ENCODE measurements around the gene KDELR3. TPM values are rescaled to one million over a fixed set of nuclear protein-coding genes. Genes with fewer than 3 reads are reported as not detected.
A peak's percentile ranks its signal among the peaks of the same experiment; 100 is the strongest.

KDELR3 gene
- total RNA-seq, 1 donor from 2014 or later = 10.6 TPM

DNA sequence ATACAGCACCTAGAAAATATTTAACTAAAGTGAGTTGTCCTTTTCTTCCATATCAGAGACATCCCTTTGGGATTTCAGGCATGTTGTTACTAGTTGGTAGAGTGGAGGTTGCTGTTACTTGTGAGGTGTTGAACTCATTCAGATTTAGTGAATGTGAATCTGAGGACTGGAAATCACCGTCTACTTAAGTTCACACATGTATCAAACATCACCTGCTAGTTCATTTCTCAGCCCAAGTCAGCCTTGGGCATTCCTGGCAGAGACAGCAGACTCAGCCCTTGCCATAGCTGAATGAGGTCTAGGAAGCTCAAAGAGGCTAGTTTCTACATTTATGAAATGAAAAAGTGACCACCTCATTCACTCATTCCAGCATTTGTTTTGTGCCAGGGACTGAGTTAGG lies 9.7 kb downstream of the KDELR3 start:
- TF ChIP-seq, protein P1, sequence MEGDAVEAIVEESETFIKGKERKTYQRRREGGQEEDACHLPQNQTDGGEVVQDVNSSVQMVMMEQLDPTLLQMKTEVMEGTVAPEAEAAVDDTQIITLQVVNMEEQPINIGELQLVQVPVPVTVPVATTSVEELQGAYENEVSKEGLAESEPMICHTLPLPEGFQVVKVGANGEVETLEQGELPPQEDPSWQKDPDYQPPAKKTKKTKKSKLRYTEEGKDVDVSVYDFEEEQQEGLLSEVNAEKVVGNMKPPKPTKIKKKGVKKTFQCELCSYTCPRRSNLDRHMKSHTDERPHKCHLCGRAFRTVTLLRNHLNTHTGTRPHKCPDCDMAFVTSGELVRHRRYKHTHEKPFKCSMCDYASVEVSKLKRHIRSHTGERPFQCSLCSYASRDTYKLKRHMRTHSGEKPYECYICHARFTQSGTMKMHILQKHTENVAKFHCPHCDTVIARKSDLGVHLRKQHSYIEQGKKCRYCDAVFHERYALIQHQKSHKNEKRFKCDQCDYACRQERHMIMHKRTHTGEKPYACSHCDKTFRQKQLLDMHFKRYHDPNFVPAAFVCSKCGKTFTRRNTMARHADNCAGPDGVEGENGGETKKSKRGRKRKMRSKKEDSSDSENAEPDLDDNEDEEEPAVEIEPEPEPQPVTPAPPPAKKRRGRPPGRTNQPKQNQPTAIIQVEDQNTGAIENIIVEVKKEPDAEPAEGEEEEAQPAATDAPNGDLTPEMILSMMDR (conservative IDR thresholded peaks at IDR 0.05) = no peak
- Mint-ChIP-seq H3K4me3 (no peak overlapping the region), H3K9me3 (no peaks in the 10 kb centered on the region), H3K36me3 (peaks cover 25% of the 10 kb centered on the region), H3K27me3 (no peaks in the 10 kb centered on the region), H3K27ac (peak overlapping the region; percentile 70), H3K4me1 (ENCODE audit: unreplicated experiment) (peaks cover 18% of the 10 kb centered on the region)
- no peak for DNase-seq (ENCODE audit: extremely low spot score, unreplicated experiment)

DNA sequence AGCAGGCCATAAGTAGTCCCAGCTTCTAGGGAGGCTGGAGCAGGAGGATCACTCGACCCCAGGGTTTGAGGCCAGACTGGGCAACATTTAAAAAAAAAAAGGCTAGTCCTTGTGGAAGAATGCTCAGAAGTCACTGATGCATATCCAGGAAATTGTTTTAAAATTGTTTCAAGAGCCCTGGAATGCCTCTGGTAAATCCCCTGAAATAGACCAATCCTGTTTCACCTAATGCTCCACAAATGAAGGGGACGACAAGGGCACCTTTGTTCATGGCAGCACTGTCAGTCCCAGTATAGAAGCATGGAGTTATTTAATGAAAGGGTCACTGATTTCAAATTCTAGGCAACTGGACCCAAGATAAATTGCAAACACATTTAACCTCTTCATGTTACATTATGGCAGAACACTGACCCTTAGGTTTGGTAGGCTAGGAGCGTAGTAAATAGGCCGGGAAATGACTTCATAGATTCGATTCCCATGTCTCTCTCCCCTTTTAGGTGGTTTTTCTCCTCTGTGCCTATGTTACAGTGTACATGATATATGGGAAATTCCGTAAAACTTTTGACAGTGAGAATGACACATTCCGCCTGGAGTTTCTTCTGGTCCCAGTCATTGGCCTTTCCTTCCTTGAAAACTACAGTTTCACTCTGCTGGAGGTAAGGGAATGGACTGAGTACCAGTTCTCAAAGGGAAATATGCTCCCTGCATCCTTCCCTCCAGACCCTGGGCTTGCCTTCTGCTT lies 11.4 kb downstream of the KDELR3 start:
- H3K27ac Mint-ChIP-seq = no peak overlapping the region
- H3K9me3 Mint-ChIP-seq = no peaks in the 10 kb centered on the region
- no peak for DNase-seq (ENCODE audit: extremely low spot score, unreplicated experiment)
- H3K4me1 Mint-ChIP-seq (ENCODE audit: unreplicated experiment) = peaks cover 14% of the 10 kb centered on the region
- TF ChIP-seq, protein P1 (conservative IDR thresholded peaks at IDR 0.05) = no peak
- H3K36me3 Mint-ChIP-seq = peaks cover 41% of the 10 kb centered on the region
- H3K4me3 Mint-ChIP-seq = no peak overlapping the region
- no peaks in the 10 kb centered on the region for H3K27me3 Mint-ChIP-seq

- DNase-seq (ENCODE audit: extremely low spot score, unreplicated experiment) = no peak
- peaks cover 49% of the 10 kb centered on the region for H3K36me3 Mint-ChIP-seq
- peak overlapping the region; percentile 52 for H3K27ac Mint-ChIP-seq
- TF ChIP-seq, protein P1 (conservative IDR thresholded peaks at IDR 0.05) = no peak
- H3K9me3 Mint-ChIP-seq = no peaks in the 10 kb centered on the region
- H3K27me3 Mint-ChIP-seq = no peaks in the 10 kb centered on the region
- no peak overlapping the region for H3K4me3 Mint-ChIP-seq
- H3K4me1 Mint-ChIP-seq (ENCODE audit: unreplicated experiment) = peaks cover 13% of the 10 kb centered on the region
Measured at GRCh38 chr22:38481162-38481870, 13.4 kb downstream of the KDELR3 start.

DNA sequence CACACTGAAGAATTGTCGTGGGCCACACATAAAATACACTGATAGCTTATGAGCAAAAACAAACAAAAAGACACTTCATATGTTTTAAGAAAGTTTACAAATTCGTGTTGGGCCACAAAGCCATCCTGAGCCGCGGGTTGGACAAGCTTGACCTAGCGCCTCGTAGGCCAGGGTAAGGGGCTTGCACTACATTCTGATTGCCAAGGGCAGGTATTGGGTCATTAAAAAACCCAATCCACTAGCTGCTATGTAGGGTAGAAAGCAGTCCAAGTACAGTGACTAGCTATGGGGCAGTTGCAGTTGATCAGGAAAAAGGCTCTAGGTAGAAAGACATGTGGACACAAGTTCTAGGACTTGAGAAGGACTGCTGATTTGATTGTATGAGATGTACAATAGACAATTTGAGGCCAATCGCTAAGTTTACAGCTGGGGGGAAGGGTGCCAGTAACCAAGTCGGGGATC lies 14.0 kb downstream of the KDELR3 start:
- H3K4me1 Mint-ChIP-seq (ENCODE audit: unreplicated experiment) = peaks cover 13% of the 10 kb centered on the region

GRCh38 chr22:38482662-38483308 lies 14.9 kb downstream of the KDELR3 start:
- Mint-ChIP-seq H3K27me3 (no peaks in the 10 kb centered on the region), H3K9me3 (no peaks in the 10 kb centered on the region), H3K4me1 (ENCODE audit: unreplicated experiment) (peaks cover 8% of the 10 kb centered on the region), H3K27ac (peak overlapping the region; percentile 20), H3K4me3 (no peak overlapping the region), H3K36me3 (peaks cover 52% of the 10 kb centered on the region)
- no peak for DNase-seq (ENCODE audit: extremely low spot score, unreplicated experiment)
- TF ChIP-seq, protein P1 (conservative IDR thresholded peaks at IDR 0.05) = no peak

More for the DNA sequence above, 14.0 kb downstream of the KDELR3 start:
- no peaks in the 10 kb centered on the region for H3K9me3 Mint-ChIP-seq
- DNase-seq (ENCODE audit: extremely low spot score, unreplicated experiment) = no peak
- no peak overlapping the region for H3K27ac Mint-ChIP-seq
- H3K36me3 Mint-ChIP-seq = peaks cover 55% of the 10 kb centered on the region
- H3K27me3 Mint-ChIP-seq = no peaks in the 10 kb centered on the region
- TF ChIP-seq, protein P1 (conservative IDR thresholded peaks at IDR 0.05) = no peak
- H3K4me3 Mint-ChIP-seq = no peak overlapping the region

Measured in type B pancreatic cell (in vitro differentiated cells).